SHP77 treated with DMSO at 0.1 percent for 48 hours (cell line): ENCODE data around the gene ZNF689.
A peak's percentile ranks its signal among the peaks of the same experiment; 100 is the strongest.

Experiments
- DNase-seq: peaks from one replicate; lab custom pipeline; 2025; lab: John Stamatoyannopoulos, UW

The ZNF689 gene

GRCh38 chr16:30562021-30562420 lies 48.2 kb downstream of the ZNF689 start:
- DNase-seq = no peak

GRCh38 chr16:30561089-30561816 lies 48.9 kb downstream of the ZNF689 start:
- DNase-seq = no peak

GRCh38 chr16:30559690-30560089 lies 50.5 kb downstream of the ZNF689 start:
- no peak for DNase-seq

- DNase-seq = no peak
Observed at GRCh38 chr16:30558789-30559377, 51.3 kb downstream of the ZNF689 start.

- DNase-seq = peak; percentile 97
Observed at GRCh38 chr16:30557957-30558788, 52.0 kb downstream of the ZNF689 start, which contains the start of gene ZNF764. TSS of gene ZNF764 (minus strand) at chr16:30558374. CDS start at chr16:30558182, 192 bp downstream.

GRCh38 chr16:30557707-30557956 lies 52.6 kb downstream of the ZNF689 start:
- no peak for DNase-seq

- no peak for DNase-seq
Observed at GRCh38 chr16:30556125-30556473, 54.1 kb downstream of the ZNF689 start.

GRCh38 chr16:30555315-30556124 lies 54.7 kb downstream of the ZNF689 start:
- DNase-seq = no peak

- DNase-seq = no peak
Observed at GRCh38 chr16:30554557-30555314, 55.5 kb downstream of the ZNF689 start.

- DNase-seq = no peak
Observed at GRCh38 chr16:30553393-30553899, 56.7 kb downstream of the ZNF689 start.

GRCh38 chr16:30552956-30553355 lies 57.2 kb downstream of the ZNF689 start:
- no peak for DNase-seq
